ENCODE data around the gene PAEP. TPM values are rescaled to one million over a fixed set of nuclear protein-coding genes. Genes with fewer than 3 reads are reported as not detected.
"Not testable (repeated sequence)": the region's sequence is repeated elsewhere in the genome, so short reads cannot be mapped to it uniquely, and the experiment has no call there.

PAEP gene
- 0.42 TPM for polyA plus RNA-seq (ENCODE audit: insufficient read length)
- long read RNA-seq, donor 1: 0 reads
- long read RNA-seq, donor 2: 0 reads
- long read RNA-seq, donor 3: 0 reads
- long read RNA-seq, donor 4: 0 reads
- long read RNA-seq, donor 5: 0 reads
- long read RNA-seq, donor 6: 0 reads
- long read RNA-seq, donor 7: 0 reads
- long read RNA-seq, donor 8: 0 reads

- DNase-seq: no peak
Observed at GRCh38 chr9:135561391-135562234, at the start of gene PAEP. TSS of gene PAEP (plus strand) at chr9:135561756.

- DNase-seq: no peak
Observed at GRCh38 chr9:135512241-135512603, 49.3 kb upstream of the PAEP start.

- no peak for DNase-seq
Observed at GRCh38 chr9:135512904-135513303, 48.7 kb upstream of the PAEP start.

- no peak for DNase-seq
Observed at GRCh38 chr9:135513351-135513846, 48.2 kb upstream of the PAEP start.

GRCh38 chr9:135513906-135514305, 47.6 kb upstream of the PAEP start:
- DNase-seq: not testable (repeated sequence)

- no peak for DNase-seq
Observed at GRCh38 chr9:135514342-135515082, 47.0 kb upstream of the PAEP start.

- no peak for DNase-seq
Observed at GRCh38 chr9:135515083-135515951, 46.2 kb upstream of the PAEP start.

- DNase-seq: no peak
Observed at GRCh38 chr9:135516132-135516860, 45.3 kb upstream of the PAEP start.

- no peak for DNase-seq
Observed at GRCh38 chr9:135517407-135517822, 44.1 kb upstream of the PAEP start.

GRCh38 chr9:135519179-135519971, 42.2 kb upstream of the PAEP start:
- no peak for DNase-seq

GRCh38 chr9:135520916-135521607, 40.5 kb upstream of the PAEP start, which contains the start of gene LCN1:
TSS of gene LCN1 (plus strand) at chr9:135521440. CDS start at chr9:135521498, 58 bp downstream.
- DNase-seq: no peak

- no peak for DNase-seq
Observed at GRCh38 chr9:135521608-135522095, 39.9 kb upstream of the PAEP start.

GRCh38 chr9:135522137-135522877, 39.2 kb upstream of the PAEP start:
- DNase-seq: no peak

- DNase-seq: no peak
Observed at GRCh38 chr9:135522931-135523330, 38.6 kb upstream of the PAEP start.

- DNase-seq: no peak
Observed at GRCh38 chr9:135523521-135524129, 37.9 kb upstream of the PAEP start.

GRCh38 chr9:135524130-135524861, 37.3 kb upstream of the PAEP start:
- no peak for DNase-seq
